ENCODE measurements around the gene TTC13. TPM values are rescaled to one million over a fixed set of nuclear protein-coding genes. Genes with fewer than 3 reads are reported as not detected.

The TTC13 gene
- total RNA-seq, 1 donor from 2014 or later = 20.9 TPM

DNA sequence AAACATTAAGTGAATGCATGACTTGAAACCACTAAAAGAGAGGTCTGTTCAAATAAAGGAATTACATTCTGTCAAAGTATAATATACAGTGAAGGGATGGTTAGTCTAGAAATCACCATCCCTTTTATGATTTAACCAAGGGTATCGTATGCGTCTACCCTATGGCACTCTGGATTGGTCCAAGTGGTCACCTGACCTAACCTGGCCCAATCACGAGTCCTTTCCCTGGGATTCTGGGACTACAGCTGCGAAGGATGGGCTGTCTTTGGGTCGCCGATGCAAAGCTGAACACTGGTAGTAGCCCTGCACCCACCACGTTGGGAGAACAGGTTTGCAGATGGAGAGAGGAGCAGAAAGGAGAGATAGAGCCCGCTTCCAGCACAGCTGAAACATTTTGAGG, 79.9 kb downstream of the TTC13 start:
- H3K36me3 Mint-ChIP-seq (ENCODE audit: low read depth) = peaks cover 3% of the 10 kb centered on the region
- TF ChIP-seq, protein P1, sequence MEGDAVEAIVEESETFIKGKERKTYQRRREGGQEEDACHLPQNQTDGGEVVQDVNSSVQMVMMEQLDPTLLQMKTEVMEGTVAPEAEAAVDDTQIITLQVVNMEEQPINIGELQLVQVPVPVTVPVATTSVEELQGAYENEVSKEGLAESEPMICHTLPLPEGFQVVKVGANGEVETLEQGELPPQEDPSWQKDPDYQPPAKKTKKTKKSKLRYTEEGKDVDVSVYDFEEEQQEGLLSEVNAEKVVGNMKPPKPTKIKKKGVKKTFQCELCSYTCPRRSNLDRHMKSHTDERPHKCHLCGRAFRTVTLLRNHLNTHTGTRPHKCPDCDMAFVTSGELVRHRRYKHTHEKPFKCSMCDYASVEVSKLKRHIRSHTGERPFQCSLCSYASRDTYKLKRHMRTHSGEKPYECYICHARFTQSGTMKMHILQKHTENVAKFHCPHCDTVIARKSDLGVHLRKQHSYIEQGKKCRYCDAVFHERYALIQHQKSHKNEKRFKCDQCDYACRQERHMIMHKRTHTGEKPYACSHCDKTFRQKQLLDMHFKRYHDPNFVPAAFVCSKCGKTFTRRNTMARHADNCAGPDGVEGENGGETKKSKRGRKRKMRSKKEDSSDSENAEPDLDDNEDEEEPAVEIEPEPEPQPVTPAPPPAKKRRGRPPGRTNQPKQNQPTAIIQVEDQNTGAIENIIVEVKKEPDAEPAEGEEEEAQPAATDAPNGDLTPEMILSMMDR (conservative IDR thresholded peaks at IDR 0.05) = no peak
- H3K4me1 Mint-ChIP-seq = no peaks in the 10 kb centered on the region
- no peak overlapping the region for H3K4me3 Mint-ChIP-seq
- H3K9me3 Mint-ChIP-seq = no peaks in the 10 kb centered on the region
- DNase-seq (ENCODE audit: low read depth, low spot score) = no peak
- H3K27me3 Mint-ChIP-seq (ENCODE audit: low read depth) = no peaks in the 10 kb centered on the region
- no peak overlapping the region for H3K27ac Mint-ChIP-seq (ENCODE audit: unreplicated experiment)

DNA sequence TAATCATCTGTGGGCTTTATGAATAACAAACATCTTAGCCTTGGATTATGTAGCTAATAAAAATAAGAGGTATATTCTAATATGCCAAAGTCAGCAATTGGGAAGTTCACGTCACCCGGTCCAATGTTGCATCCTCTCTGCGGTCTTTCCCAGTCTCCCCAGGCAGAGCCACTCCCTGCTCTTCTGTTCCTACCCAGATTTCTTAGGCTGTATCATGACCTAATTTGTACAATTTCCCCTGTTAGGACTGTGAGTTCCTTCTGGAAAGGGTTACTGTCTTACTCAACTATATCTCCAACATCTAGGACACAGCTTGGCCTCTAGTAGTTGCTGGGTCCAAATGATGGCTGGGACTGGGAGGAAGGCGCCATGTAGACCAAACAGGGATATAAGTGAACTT, 80.5 kb downstream of the TTC13 start:
- H3K27me3 Mint-ChIP-seq (ENCODE audit: low read depth) = no peaks in the 10 kb centered on the region
- no peaks in the 10 kb centered on the region for H3K9me3 Mint-ChIP-seq
- TF ChIP-seq, protein P1 (conservative IDR thresholded peaks at IDR 0.05) = no peak
- H3K4me1 Mint-ChIP-seq = no peaks in the 10 kb centered on the region
- H3K36me3 Mint-ChIP-seq (ENCODE audit: low read depth) = no peaks in the 10 kb centered on the region
- H3K4me3 Mint-ChIP-seq = no peak overlapping the region
- no peak for DNase-seq (ENCODE audit: low read depth, low spot score)
- no peak overlapping the region for H3K27ac Mint-ChIP-seq (ENCODE audit: unreplicated experiment)

DNA sequence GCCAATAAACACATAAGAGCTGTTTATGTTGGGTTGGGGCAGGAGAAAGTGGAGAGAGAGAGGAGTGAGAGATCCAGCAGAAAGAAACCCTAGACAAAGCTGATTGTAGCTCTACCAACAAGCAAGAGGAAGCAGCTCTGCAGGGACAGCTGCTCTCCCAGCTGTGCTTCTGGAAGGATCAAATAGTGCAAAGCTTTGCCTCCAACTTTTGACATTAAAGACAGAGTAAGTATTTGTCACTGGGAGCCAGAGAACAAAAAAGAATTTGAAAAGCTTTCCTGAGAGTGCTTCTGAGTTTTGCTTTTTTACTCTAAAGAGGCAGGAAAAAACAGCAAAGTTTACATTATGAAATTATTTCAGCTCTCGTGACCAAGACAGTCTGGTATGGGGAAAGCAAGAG, 81.9 kb downstream of the TTC13 start:
- no peaks in the 10 kb centered on the region for H3K36me3 Mint-ChIP-seq (ENCODE audit: low read depth)
- peaks cover 8% of the 10 kb centered on the region for H3K4me1 Mint-ChIP-seq
- DNase-seq (ENCODE audit: low read depth, low spot score) = no peak
- H3K27ac Mint-ChIP-seq (ENCODE audit: unreplicated experiment) = no peak overlapping the region
- no peak overlapping the region for H3K4me3 Mint-ChIP-seq
- TF ChIP-seq, protein P1 (conservative IDR thresholded peaks at IDR 0.05) = no peak
- no peaks in the 10 kb centered on the region for H3K27me3 Mint-ChIP-seq (ENCODE audit: low read depth)
- no peaks in the 10 kb centered on the region for H3K9me3 Mint-ChIP-seq

DNA sequence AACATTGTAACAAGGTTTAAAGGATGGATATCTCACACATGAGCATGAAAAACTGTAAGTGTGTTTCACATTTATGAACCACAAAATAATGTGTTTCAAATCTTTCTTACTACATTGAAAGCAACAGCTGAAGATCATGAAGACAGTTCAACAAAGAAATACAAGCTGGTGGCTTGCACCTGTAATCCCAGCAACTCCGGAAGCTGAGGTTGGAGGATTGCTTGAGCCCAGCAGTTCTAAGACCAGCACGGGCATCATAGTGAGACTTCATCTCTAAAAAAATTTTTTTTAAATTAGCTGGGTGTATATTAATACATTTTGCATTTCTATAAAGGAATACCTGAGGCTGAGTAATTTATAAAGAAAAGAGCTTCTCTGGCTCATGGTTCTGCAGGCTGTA, 83.2 kb downstream of the TTC13 start:
- DNase-seq (ENCODE audit: low read depth, low spot score) = no peak
- Mint-ChIP-seq H3K27me3 (ENCODE audit: low read depth) (no peaks in the 10 kb centered on the region), H3K27ac (ENCODE audit: unreplicated experiment) (no peak overlapping the region), H3K4me1 (peaks cover 14% of the 10 kb centered on the region), H3K9me3 (no peaks in the 10 kb centered on the region), H3K36me3 (ENCODE audit: low read depth) (no peaks in the 10 kb centered on the region), H3K4me3 (no peak overlapping the region)
- TF ChIP-seq, protein P1 (conservative IDR thresholded peaks at IDR 0.05) = no peak

DNA sequence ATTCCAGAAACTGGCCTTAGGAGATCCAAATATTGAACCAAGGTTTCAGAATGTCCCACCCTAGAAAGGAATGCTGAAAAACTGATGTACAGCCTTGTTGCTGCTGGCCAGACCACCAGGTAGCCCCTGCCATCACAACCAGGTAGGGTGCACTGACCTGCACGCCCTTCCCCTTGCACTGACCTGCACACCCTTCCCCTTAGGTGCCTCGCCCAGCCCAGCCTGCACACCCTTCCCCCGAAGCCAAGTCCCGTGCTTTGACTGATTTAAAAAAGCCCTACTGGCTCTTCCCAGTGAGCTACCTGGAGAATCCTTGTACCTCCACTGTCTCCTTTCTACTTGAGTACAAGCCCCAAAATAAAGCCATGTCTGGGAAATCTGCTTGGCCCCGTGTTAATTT, 84.0 kb downstream of the TTC13 start:
- Mint-ChIP-seq H3K27ac (ENCODE audit: unreplicated experiment) (no peak overlapping the region), H3K9me3 (no peaks in the 10 kb centered on the region)
- TF ChIP-seq, protein P1 (conservative IDR thresholded peaks at IDR 0.05) = no peak

DNA sequence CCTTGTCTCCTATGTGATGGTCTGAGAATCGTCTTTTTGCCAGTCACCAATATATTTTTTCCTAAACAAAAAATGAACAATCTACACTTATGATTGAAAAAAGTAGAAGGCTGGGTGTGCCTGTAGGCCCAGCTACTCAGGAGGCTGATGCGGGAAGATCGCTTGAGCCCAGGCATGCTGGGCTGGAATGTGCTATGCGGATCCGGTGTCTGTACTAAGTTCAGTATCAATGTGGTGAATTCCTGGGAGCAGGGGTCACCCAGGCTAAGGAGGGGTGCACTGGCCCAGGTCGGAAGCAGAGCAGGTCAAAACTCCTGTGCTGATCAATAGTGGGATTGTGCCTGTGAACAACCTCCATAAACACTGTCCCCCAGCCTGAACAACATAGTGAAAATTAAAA, 84.6 kb downstream of the TTC13 start:
- Mint-ChIP-seq H3K4me3 (no peak overlapping the region), H3K4me1 (peaks cover 14% of the 10 kb centered on the region), H3K27ac (ENCODE audit: unreplicated experiment) (no peak overlapping the region), H3K36me3 (ENCODE audit: low read depth) (no peaks in the 10 kb centered on the region), H3K9me3 (no peaks in the 10 kb centered on the region), H3K27me3 (ENCODE audit: low read depth) (no peaks in the 10 kb centered on the region)
- no peak for DNase-seq (ENCODE audit: low read depth, low spot score)
- TF ChIP-seq, protein P1 (conservative IDR thresholded peaks at IDR 0.05) = no peak

More for the DNA sequence above, 84.0 kb downstream of the TTC13 start:
- no peaks in the 10 kb centered on the region for H3K36me3 Mint-ChIP-seq (ENCODE audit: low read depth)
- no peaks in the 10 kb centered on the region for H3K27me3 Mint-ChIP-seq (ENCODE audit: low read depth)
- peaks cover 14% of the 10 kb centered on the region for H3K4me1 Mint-ChIP-seq
- H3K4me3 Mint-ChIP-seq = no peak overlapping the region
- DNase-seq (ENCODE audit: low read depth, low spot score) = no peak
